ENCODE data around the gene PRPF6. TPM values are rescaled to one million over a fixed set of nuclear protein-coding genes. Genes with fewer than 3 reads are reported as not detected.
"Not testable (repeated sequence)": the region's sequence is repeated elsewhere in the genome, so short reads cannot be mapped to it uniquely, and the experiment has no call there.

Gene PRPF6
- total RNA-seq, 2 experiments from 2014 or later: 60.5 to 67.0 TPM

DNA sequence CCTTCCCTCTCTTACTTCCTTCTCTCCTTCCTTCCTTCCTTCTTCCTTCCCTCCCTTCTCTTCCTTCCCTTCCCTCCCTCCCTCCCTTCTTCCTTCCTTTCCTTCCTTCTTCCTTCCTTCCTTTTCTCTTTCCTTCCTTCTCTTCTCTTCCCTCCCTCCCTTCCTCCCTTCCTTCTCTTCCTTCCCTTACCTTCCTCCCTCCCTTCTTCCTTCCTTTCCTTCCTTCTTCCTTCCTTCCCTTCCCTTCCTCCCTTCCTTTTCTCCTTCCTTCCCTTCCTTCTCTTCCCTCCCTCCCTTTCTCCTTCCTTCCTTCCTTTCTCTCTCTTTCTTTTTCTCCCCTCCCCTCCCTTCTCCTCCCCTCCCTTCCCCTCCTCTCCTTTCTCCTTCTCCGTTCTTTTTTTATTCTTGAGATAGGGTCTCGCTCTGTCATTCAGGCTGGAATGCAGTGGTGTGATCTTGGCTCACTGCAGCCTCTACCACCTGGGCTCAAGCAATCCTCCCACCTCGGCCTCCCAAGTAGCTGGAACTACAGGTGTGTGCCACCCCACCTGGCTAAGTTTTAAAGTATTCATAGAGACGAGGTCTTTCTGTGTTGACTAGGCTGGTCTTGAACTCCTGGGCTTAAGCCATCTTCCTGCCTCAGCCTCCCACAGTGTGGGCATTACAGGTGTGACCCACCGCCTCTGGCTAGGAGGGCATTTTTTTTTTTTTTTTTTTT is 10.1 kb upstream of the PRPF6 start:
- CTCF ChIA-PET: no interaction called here
- POLR2A ChIA-PET: no interaction called here
- Mint-ChIP-seq H3K27me3 (no peaks in the 10 kb centered on the region), H3K9me3 (ENCODE audit: low read depth) (no peaks in the 10 kb centered on the region), H3K4me1 (peaks cover 22% of the 10 kb centered on the region), H3K4me3 (peak overlapping the region; percentile 58), H3K27ac (no peak overlapping the region), H3K36me3 (ENCODE audit: low read depth) (peaks cover 14% of the 10 kb centered on the region)
- DNase-seq (no peak), ATAC-seq (no peak)
- intact Hi-C loops (cut with DNase I, micrococcal nuclease): loop anchor here (5.0 to 10.0 kb wide), 4 partner anchors 74 to 756 kb away; partner anchors contain the start of genes DNAJC5 (in 1 of the 2), LIME1 (in 1 of the 2), SLC2A4RG (in 1 of the 2) and YTHDF1 (in 1 of the 2)

DNA sequence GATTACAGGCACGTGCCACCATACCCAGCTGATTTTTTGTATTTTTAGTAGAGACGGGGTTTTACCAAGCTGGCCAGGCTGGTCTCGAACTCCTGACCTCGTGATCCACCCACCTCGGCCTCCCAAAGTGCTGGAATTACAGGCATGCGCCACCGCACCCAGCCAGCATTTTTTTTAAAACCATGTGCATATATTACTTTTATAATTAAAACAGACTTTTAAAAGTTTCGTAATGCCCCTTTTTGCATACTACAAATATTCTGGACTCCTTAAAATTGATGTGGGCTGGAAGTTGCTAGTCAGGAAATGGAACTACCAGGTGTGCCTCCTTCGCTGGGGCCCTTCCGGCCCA is 9.0 kb upstream of the PRPF6 start:
- intact Hi-C loops (cut with DNase I, micrococcal nuclease): loop anchor here (5.0 to 10.0 kb wide), 4 partner anchors 75 to 757 kb away; partner anchors contain the start of genes DNAJC5 (in 1 of the 2), LIME1 (in 1 of the 2), SLC2A4RG (in 1 of the 2) and YTHDF1 (in 1 of the 2)
- DNase-seq; H3K9me3 Mint-ChIP-seq (ENCODE audit: low read depth); H3K4me3 Mint-ChIP-seq; POLR2A ChIA-PET; H3K27me3 Mint-ChIP-seq; ATAC-seq; H3K27ac Mint-ChIP-seq: not testable (repeated sequence)
- Mint-ChIP-seq H3K36me3 (ENCODE audit: low read depth) (peaks cover 18% of the 10 kb centered on the region), H3K4me1 (peaks cover 32% of the 10 kb centered on the region)
- CTCF ChIA-PET: interaction anchor here (0.6 to 1.0 kb wide), 2 partner anchors 18 to 65 kb away, joined by 3 read pairs; no protein-coding TSS in a partner anchor

DNA sequence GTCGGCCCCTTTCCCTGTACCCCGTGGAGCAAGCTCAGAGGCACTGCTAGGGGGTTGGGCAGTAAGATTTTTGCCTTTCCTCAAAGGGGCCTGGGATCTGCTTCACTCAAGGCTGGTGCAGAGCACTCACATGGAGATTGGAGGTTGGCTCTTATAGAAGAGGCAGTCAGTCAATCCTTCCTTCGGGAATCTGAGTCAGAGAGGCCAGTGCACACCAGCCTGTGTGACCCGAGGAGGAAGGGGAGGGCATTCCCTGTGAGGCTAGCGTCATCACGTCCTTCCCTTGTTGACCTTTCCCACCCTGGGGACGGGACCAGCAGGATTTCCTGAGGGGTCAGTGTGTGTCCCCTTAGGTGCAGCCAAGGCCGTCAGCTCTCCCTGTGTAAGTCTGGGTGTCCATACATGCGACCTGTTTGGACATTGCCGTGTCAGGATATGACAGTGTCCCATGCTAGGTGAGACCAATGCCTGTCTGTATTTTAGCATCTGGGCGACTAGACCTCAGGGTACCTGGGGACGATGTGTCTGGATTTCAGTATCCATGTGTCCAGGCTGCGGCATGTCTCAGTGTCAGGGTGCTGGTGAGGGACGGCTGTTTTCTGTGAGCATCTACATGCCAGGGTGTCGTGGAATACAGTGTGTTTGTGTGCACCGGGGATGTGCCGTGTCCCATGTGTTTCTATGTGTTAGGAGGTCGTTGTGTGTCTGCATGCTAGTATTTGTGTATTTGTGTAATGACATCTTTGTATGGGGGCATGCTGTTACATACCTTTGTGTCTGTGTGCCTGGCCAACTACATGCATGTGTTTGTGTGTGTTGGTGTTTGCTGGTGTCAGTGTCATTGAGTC is 8.4 kb upstream of the PRPF6 start:
- no peak overlapping the region for H3K27ac Mint-ChIP-seq
- H3K27me3 Mint-ChIP-seq: no peaks in the 10 kb centered on the region
- ATAC-seq (no peak), DNase-seq (peak; percentile 8)
- no peak overlapping the region for H3K4me3 Mint-ChIP-seq
- no peaks in the 10 kb centered on the region for H3K9me3 Mint-ChIP-seq (ENCODE audit: low read depth)
- H3K36me3 Mint-ChIP-seq (ENCODE audit: low read depth): peaks cover 23% of the 10 kb centered on the region
- intact Hi-C loops (cut with DNase I, micrococcal nuclease): loop anchor here (5.0 to 10.0 kb wide), 4 partner anchors 75 to 758 kb away; partner anchors contain the start of genes DNAJC5 (in 1 of the 2), LIME1 (in 1 of the 2), SLC2A4RG (in 1 of the 2) and YTHDF1 (in 1 of the 2)
- H3K4me1 Mint-ChIP-seq: peaks cover 38% of the 10 kb centered on the region
- ChIA-PET CTCF (interaction anchor here (0.6 to 1.8 kb wide), 5 partner anchors 18 to 436 kb away, joined by 3 to 10 read pairs (median 3); partner anchors contain the start of genes PTK6 and TPD52L2), POLR2A (no interaction called here)

DNA sequence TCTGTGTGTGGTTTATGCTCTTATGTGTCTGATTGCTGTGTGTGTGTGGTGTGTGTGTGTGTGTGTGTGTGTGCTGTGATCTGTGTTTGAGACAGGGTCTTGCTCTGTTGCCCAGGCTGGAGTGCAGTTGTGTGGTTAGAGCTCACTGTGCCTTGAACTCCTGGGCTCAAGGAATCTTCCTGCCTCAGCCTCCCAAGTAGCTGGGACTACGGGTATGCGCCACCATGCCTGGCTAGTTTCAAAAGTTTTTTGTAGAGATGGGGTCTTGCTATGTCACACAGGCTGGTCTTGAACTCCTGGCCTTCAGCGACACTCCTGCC is 7.8 kb upstream of the PRPF6 start:
- H3K27ac Mint-ChIP-seq: no peak overlapping the region
- CTCF ChIA-PET: interaction anchor here (0.6 to 1.8 kb wide), 8 partner anchors 16 to 436 kb away, joined by 3 to 10 read pairs (median 6); partner anchors contain the start of genes PTK6, TPD52L2 and UCKL1
- H3K4me3 Mint-ChIP-seq: no peak overlapping the region
- ATAC-seq (no peak), DNase-seq (peak; percentile 6)
- POLR2A ChIA-PET: no interaction called here
- H3K27me3 Mint-ChIP-seq: no peaks in the 10 kb centered on the region
- H3K36me3 Mint-ChIP-seq (ENCODE audit: low read depth): peaks cover 24% of the 10 kb centered on the region
- intact Hi-C loops (cut with DNase I, micrococcal nuclease): loop anchor here (5.0 to 10.0 kb wide), 4 partner anchors 76 to 758 kb away; partner anchors contain the start of genes DNAJC5 (in 1 of the 2), LIME1 (in 1 of the 2), SLC2A4RG (in 1 of the 2) and YTHDF1 (in 1 of the 2)
- peaks cover 43% of the 10 kb centered on the region for H3K4me1 Mint-ChIP-seq
- no peaks in the 10 kb centered on the region for H3K9me3 Mint-ChIP-seq (ENCODE audit: low read depth)

DNA sequence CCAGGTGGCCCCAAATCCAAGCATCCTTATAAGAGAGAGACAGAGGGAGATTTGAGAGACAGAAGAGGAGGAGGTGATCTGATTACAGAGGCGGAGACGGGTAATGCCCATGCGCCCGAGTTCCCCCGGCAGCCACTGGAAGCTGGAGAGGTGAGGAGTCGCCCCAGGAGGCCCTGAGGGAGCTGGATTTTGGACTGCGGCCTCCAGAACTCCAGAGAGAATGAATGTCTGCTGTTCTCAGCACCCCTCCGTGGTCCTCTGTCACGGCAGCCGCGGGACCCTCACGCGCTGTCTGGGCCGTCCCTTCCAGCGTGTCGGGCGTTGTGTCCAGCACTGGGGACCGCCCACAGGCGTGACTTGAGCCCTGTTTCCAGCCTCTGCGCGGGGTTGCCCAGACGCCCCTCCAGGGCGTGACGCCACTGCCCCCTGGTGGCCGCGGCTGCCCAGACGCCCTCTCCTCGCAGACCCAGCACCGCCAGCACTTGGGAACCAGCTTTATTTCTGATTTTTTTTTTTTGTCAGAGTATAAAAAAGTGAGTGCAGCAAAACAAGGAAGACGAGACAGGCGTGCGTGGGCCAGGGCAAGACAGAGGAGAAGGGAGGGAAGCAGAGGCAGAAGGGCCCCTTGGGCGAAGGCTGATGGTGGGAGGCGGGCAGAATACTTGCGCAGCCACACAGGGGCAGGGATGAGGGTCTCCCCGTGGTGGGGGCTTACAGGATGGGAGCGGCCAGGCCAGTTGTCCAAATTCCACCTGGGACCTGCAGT is 7.1 kb upstream of the PRPF6 start:
- ATAC-seq (peak; percentile 34), DNase-seq (peak; percentile 89)
- peaks cover 24% of the 10 kb centered on the region for H3K36me3 Mint-ChIP-seq (ENCODE audit: low read depth)
- no peak overlapping the region for H3K27ac Mint-ChIP-seq
- CTCF ChIA-PET: interaction anchor here (0.6 to 2.2 kb wide), 17 partner anchors 13 to 452 kb away, joined by 3 to 10 read pairs (median 4); partner anchors contain the start of genes PTK6, TPD52L2 and UCKL1
- intact Hi-C loops (cut with DNase I, micrococcal nuclease): loop anchor here (1.0 to 10.0 kb wide), 9 partner anchors 65 to 759 kb away; partner anchors contain the start of genes DNAJC5 (in 1 of the 2), LIME1 (in 1 of the 2), SLC2A4RG (in 1 of the 2) and YTHDF1 (in 1 of the 2)
- H3K4me1 Mint-ChIP-seq: peaks cover 41% of the 10 kb centered on the region
- POLR2A ChIA-PET: interaction anchor here (1.1 kb wide), 1 partner anchor 72 kb away, joined by 3 read pairs; no protein-coding TSS in a partner anchor
- H3K4me3 Mint-ChIP-seq: no peak overlapping the region
- no peaks in the 10 kb centered on the region for H3K27me3 Mint-ChIP-seq
- no peaks in the 10 kb centered on the region for H3K9me3 Mint-ChIP-seq (ENCODE audit: low read depth)

DNA sequence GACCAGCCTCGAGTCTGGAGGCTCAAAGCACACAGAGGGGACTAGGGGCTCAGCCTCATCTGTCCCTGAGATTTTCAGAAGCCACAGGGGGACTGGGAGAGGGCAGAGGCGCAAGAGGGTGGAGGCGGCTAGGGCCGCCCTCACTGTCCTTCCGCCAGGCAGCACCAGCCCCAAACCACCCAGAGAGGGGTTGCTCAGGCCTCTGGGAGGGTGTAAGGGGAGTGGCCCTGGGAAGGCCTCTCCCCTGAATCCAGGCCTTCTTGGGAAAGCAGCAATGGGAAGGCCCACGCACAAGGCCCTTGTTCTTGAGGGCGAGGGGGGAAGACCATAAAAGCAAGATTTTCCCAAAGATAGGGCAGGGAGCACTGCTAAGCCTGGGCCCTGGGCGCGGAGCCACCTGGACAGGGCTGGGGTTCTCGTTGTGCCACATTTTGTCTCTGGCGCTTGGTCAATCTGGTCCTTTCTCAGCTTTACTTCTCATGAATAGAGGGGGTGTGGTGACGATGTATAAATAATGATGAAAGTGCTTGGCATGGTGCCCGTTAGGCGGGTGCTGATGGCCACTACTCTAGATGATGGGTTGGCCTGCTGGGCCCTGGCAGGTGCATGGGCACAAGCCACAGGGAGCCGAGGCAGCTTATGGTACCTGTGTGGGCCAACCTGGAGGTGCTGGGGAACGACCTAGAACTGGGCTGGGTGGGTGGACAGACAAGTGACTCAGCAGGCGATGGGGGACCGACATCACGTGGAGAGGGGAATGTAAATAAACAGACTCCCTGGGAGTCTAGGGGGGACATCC is 6.3 kb upstream of the PRPF6 start:
- Mint-ChIP-seq H3K9me3 (ENCODE audit: low read depth) (no peaks in the 10 kb centered on the region), H3K27me3 (no peaks in the 10 kb centered on the region), H3K36me3 (ENCODE audit: low read depth) (peaks cover 24% of the 10 kb centered on the region), H3K4me1 (peaks cover 40% of the 10 kb centered on the region), H3K4me3 (no peak overlapping the region), H3K27ac (no peak overlapping the region)
- intact Hi-C loops (cut with DNase I, micrococcal nuclease): loop anchor here (1.0 to 10.0 kb wide), 9 partner anchors 65 to 760 kb away; partner anchors contain the start of genes DNAJC5 (in 1 of the 2), LIME1 (in 1 of the 2), SLC2A4RG (in 1 of the 2) and YTHDF1 (in 1 of the 2)
- no peak for ATAC-seq
- DNase-seq: peak; percentile 8
- ChIA-PET CTCF (interaction anchor here (0.5 to 2.2 kb wide), 17 partner anchors 13 to 438 kb away, joined by 3 to 10 read pairs (median 4); partner anchors contain the start of genes PTK6, TPD52L2 and UCKL1), POLR2A (interaction anchor here (1.1 kb wide), 1 partner anchor 73 kb away, joined by 3 read pairs; no protein-coding TSS in a partner anchor)

DNA sequence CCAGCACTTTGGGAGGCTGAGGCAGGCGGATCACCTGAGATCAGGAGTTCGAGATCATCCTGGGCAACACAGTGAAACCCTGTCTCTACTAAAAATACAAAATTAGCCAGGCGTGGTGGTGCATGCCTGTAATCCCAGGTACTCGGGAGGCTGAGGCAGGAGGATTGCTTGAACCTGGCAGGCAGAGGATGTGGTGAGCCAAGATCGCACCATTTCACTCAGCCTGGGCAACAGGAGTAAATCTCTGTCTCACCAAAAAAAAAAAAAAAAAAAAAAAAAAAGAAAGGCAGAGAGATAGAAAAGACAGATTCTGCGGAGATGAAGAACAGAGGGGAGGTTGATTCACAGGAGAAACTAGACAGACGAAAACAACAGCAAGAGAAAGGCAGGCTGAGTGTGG is 4.4 kb upstream of the PRPF6 start:
- H3K9me3 Mint-ChIP-seq (ENCODE audit: low read depth); ATAC-seq; H3K27me3 Mint-ChIP-seq; POLR2A ChIA-PET: not testable (repeated sequence)
- Mint-ChIP-seq H3K4me3 (peak overlapping the region; percentile 16), H3K27ac (peak overlapping the region; percentile 35), H3K4me1 (peaks cover 52% of the 10 kb centered on the region), H3K36me3 (ENCODE audit: low read depth) (peaks cover 26% of the 10 kb centered on the region)
- intact Hi-C loops (cut with DNase I, micrococcal nuclease): loop anchor here (10.0 kb wide), 2 partner anchors 242 to 762 kb away; partner anchors contain the start of genes LIME1 (in 1 of the 2), SLC2A4RG (in 1 of the 2) and YTHDF1 (in 1 of the 2)
- CTCF ChIA-PET: interaction anchor here (1.5 kb wide), 1 partner anchor 70 kb away, joined by 3 read pairs; no protein-coding TSS in a partner anchor
- peak; percentile 48 for DNase-seq

DNA sequence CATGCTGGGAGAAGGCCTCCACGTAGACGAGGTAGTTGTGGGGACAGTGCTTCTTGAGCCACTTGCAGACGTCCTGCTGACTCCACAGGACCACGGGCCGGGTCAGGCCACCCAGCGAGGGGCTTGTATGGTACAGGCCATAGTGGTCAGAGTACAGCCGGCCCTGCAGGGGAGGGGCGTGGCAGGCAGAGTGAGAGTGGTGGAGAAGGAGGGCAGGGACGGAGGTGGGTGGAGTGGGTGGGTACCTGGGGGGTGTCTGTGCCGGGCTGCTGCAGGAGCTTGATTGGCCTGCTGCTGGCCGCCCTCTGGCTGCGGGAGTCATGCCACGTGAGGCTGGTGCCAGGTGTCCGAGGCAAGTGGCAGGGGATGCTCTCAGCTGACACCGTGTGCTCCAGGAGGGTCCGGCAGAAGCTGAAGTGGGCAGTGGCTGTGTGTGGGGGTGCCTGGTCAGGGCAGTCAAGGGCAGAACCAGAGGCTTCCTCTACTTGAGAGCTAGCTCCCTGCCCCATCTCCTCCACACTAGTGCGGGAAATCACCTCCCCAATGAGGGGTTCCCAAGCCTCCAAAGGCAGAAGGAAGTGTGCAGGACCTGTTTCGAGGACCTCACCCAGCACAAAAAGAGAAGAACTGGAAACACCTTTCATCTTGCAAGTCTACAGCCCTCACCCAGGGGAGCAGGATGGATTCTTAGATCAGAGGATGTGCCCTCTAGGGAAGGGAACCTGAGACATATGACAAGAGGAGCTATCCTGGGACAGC is 3.8 kb upstream of the PRPF6 start:
- Mint-ChIP-seq H3K4me1 (peaks cover 56% of the 10 kb centered on the region), H3K27ac (peak overlapping the region; percentile 86), H3K9me3 (ENCODE audit: low read depth) (no peaks in the 10 kb centered on the region), H3K36me3 (ENCODE audit: low read depth) (peaks cover 29% of the 10 kb centered on the region), H3K27me3 (no peaks in the 10 kb centered on the region), H3K4me3 (peak overlapping the region; percentile 78)
- POLR2A ChIA-PET: no interaction called here
- DNase-seq: no peak
- ATAC-seq: peak; percentile 0
- intact Hi-C loops (cut with DNase I, micrococcal nuclease): loop anchor here (10.0 kb wide), 2 partner anchors 242 to 762 kb away; partner anchors contain the start of genes LIME1 (in 1 of the 2), SLC2A4RG (in 1 of the 2) and YTHDF1 (in 1 of the 2)
- CTCF ChIA-PET: interaction anchor here (0.8 to 1.5 kb wide), 3 partner anchors 62 to 212 kb away, joined by 3 to 5 read pairs (median 3); no protein-coding TSS in a partner anchor

DNA sequence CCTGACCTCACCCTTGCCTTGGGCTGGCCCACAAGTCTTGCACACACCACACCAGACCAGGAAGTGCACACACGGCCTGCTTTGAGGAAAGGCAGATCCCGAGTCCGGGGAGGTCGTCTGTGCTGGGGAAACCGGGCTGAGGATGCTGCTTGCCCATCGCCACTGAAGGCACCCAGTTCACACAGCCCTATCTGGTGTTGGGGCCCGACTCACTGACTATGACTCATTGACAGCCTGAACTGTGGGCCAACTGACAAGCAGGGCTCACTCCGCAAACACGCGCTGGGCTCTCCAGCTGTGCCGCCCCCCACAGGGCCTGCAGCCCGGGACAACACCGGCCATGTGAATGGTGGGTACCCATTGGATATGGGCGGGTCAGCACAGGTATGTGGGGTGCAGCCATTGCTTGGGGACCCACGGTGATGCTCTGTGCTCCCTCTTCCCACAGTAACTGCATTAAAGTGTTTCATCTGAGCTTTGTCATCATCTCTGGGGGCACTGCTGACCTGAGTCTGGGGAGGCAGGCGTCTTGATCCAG is 3.1 kb upstream of the PRPF6 start:
- ATAC-seq (peak; percentile 50), DNase-seq (peak; percentile 83)
- ChIA-PET POLR2A (no interaction called here), CTCF (interaction anchor here (0.8 to 1.5 kb wide), 3 partner anchors 62 to 212 kb away, joined by 3 to 5 read pairs (median 3); no protein-coding TSS in a partner anchor)
- Mint-ChIP-seq H3K4me3 (peak overlapping the region; percentile 78), H3K4me1 (peaks cover 61% of the 10 kb centered on the region), H3K27ac (peak overlapping the region; percentile 86), H3K36me3 (ENCODE audit: low read depth) (peaks cover 35% of the 10 kb centered on the region), H3K27me3 (no peaks in the 10 kb centered on the region), H3K9me3 (ENCODE audit: low read depth) (no peaks in the 10 kb centered on the region)
- intact Hi-C loops (cut with DNase I, micrococcal nuclease): loop anchor here (2.0 to 10.0 kb wide), 3 partner anchors 243 to 763 kb away; partner anchors contain the start of genes LIME1 (in 1 of the 2), SLC2A4RG (in 1 of the 2) and YTHDF1 (in 1 of the 2)
